ENCODE results near the gene ECE1. TPM values are rescaled to one million over a fixed set of nuclear protein-coding genes. Genes with fewer than 3 reads are reported as not detected.

Gene ECE1
- total and polyA plus RNA-seq, 3 donors from 2014 or later: 66.1 to 101 (median 96.4) TPM

- Histone ChIP-seq H3K4me1 (peaks cover 68% of the 10 kb centered on the region), H3K4me3 (no peak overlapping the region), H3K36me3 (ENCODE audit: low read depth, missing control alignments) (no peaks in the 10 kb centered on the region), H3K9me3 (no peaks in the 10 kb centered on the region), H3K27me3 (no peaks in the 10 kb centered on the region), H3K27ac (peak overlapping the region; percentile 70 to 83)
- WGBS, 2 donors: 38 to 60% methylated on average over 1 of the region's 1 CpG
- no peak for DNase-seq
- intact Hi-C loops (cut with DNase I; ENCODE audit: low total_unique reads): no loop called here
- no peak for TF ChIP-seq CTCF (IDR thresholded peaks at IDR 0.05)
- TF ChIP-seq POLR2A (IDR thresholded peaks at IDR 0.05): no peak
Observed at GRCh38 chr1:21305900-21306189, 15.6 kb upstream of the ECE1 start.

- peaks cover 67% of the 10 kb centered on the region for H3K4me1 ChIP-seq
- DNase-seq: no peak
- no peaks in the 10 kb centered on the region for H3K9me3 ChIP-seq
- H3K27ac ChIP-seq: peak overlapping the region; percentile 70 to 83
- TF ChIP-seq POLR2A (IDR thresholded peaks at IDR 0.05) (no peak), CTCF (IDR thresholded peaks at IDR 0.05) (no peak)
- no peaks in the 10 kb centered on the region for H3K27me3 ChIP-seq
- intact Hi-C loops (cut with DNase I; ENCODE audit: low total_unique reads): no loop called here
- 50 to 57% methylated on average over 16 of the region's 16 CpGs for WGBS, 2 donors
- H3K4me3 ChIP-seq: no peak overlapping the region
- no peaks in the 10 kb centered on the region for H3K36me3 ChIP-seq (ENCODE audit: low read depth, missing control alignments)
Observed at GRCh38 chr1:21305155-21305899, 15.1 kb upstream of the ECE1 start.

- 67 to 88% methylated on average over 2 of the region's 2 CpGs for WGBS, 2 donors
- intact Hi-C loops (cut with DNase I; ENCODE audit: low total_unique reads): no loop called here
- no peaks in the 10 kb centered on the region for H3K36me3 ChIP-seq (ENCODE audit: low read depth, missing control alignments)
Observed at GRCh38 chr1:21304488-21304887, 14.2 kb upstream of the ECE1 start.

GRCh38 chr1:21302747-21303715 is 12.8 kb upstream of the ECE1 start:
- Histone ChIP-seq H3K4me3 (no peak overlapping the region), H3K4me1 (peaks cover 52% of the 10 kb centered on the region), H3K9me3 (no peaks in the 10 kb centered on the region), H3K36me3 (ENCODE audit: low read depth, missing control alignments) (no peaks in the 10 kb centered on the region), H3K27me3 (no peaks in the 10 kb centered on the region), H3K27ac (peak overlapping the region in 1 of 2 donors; percentile 38)
- TF ChIP-seq POLR2A (IDR thresholded peaks at IDR 0.05) (no peak), CTCF (IDR thresholded peaks at IDR 0.05) (no peak)
- no peak for DNase-seq
- intact Hi-C loops (cut with DNase I; ENCODE audit: low total_unique reads): no loop called here
- WGBS, 2 donors: 63 to 64% methylated on average over 11 of the region's 11 CpGs

More at GRCh38 chr1:21304488-21304887, 14.2 kb upstream of the ECE1 start:
- no peaks in the 10 kb centered on the region for H3K9me3 ChIP-seq
- H3K4me3 ChIP-seq: no peak overlapping the region
- DNase-seq: no peak
- H3K4me1 ChIP-seq: peaks cover 67% of the 10 kb centered on the region
- TF ChIP-seq CTCF (IDR thresholded peaks at IDR 0.05): no peak
- TF ChIP-seq POLR2A (IDR thresholded peaks at IDR 0.05): no peak
- peak overlapping the region in 1 of 2 donors; percentile 83 for H3K27ac ChIP-seq
- no peaks in the 10 kb centered on the region for H3K27me3 ChIP-seq
